IMR-90 (cell line): ENCODE results near the gene CCN6. TPM values are rescaled to one million over a fixed set of nuclear protein-coding genes. Genes with fewer than 3 reads are reported as not detected.

Experiments
- ATAC-seq: fragments of 200-7000 bp; cut with Tn5 transposase; 2 replicates; pipeline ENCODE4 v1.9.1; 2020; ENCODE audit warnings: low read depth, mild to moderate bottlenecking, moderate library complexity
- BruUV-seq: library from RNA; stranded (reverse); fragments of 400-500 nt; replicated peaks from 2 replicates; lab custom pipeline; 2021; lab: Mats Ljungman, UMichigan
- CTCF ChIA-PET: fragments of 300-600 bp; formaldehyde crosslinking; extraction: SDS; loops from one replicate; lab custom pipeline; 2021; ENCODE audit warnings: antibody characterized with exemption; lab: Yijun Ruan, JAX
- POLR2A ChIA-PET: fragments of 300-600 bp; sonication (Branson Sonifier 250); formaldehyde crosslinking; loops from one replicate; lab custom pipeline; 2022; ENCODE audit warnings: antibody characterized with exemption; ENCODE audit not compliant: unreplicated experiment; lab: Charles Lee
- DNase-seq: peaks from one replicate; pipeline ENCODE4 v3.0.0; 2013
- H2AFZ ChIP-seq: replicated peaks from 2 replicates; pipeline ENCODE3; 2013; ENCODE audit warnings: low read length, mild to moderate bottlenecking; ENCODE audit not compliant: poor library complexity
- H2AK5ac ChIP-seq: 2 replicates; pipeline ENCODE4 v1.6.1; 2013; ENCODE audit warnings: low read depth, low read length, inconsistent platforms
- H2AK9ac ChIP-seq: replicated peaks from 2 replicates; pipeline ENCODE3; 2013; ENCODE audit warnings: mild to moderate bottlenecking, low read depth, low read length, moderate library complexity; ENCODE audit not compliant: poor library complexity
- H2BK120ac ChIP-seq: 2 replicates; pipeline ENCODE4 v1.6.1; 2013; ENCODE audit warnings: low read depth, low read length, inconsistent platforms
- H2BK15ac ChIP-seq: 3 replicates; pipeline ENCODE4 v1.6.1; 2013; ENCODE audit warnings: low read depth, low read length, inconsistent platforms
- H2BK20ac ChIP-seq: 2 replicates; pipeline ENCODE4 v1.6.1; 2013; ENCODE audit warnings: low read depth, mild to moderate bottlenecking, inconsistent platforms, low read length, moderate library complexity
- H2BK5ac ChIP-seq: 2 replicates; pipeline ENCODE4 v1.6.1; 2013; ENCODE audit warnings: mild to moderate bottlenecking, low read depth, low read length, inconsistent platforms; ENCODE audit not compliant: poor library complexity, severe bottlenecking
- H3K14ac ChIP-seq: replicated peaks from 2 replicates; pipeline ENCODE4 v1.6.1; 2013; ENCODE audit warnings: low read depth, low read length, inconsistent platforms
- H3K18ac ChIP-seq: 2 replicates; pipeline ENCODE4 v1.6.1; 2013; ENCODE audit warnings: low read depth, low read length, control low read depth
- H3K23ac ChIP-seq: 2 replicates; pipeline ENCODE4 v1.6.1; 2013; ENCODE audit warnings: low read depth, low read length, inconsistent platforms
- H3K27ac ChIP-seq: 2 replicates; pipeline ENCODE4 v1.5.1; 2013; ENCODE audit warnings: mild to moderate bottlenecking, control low read depth, low read length; ENCODE audit not compliant: insufficient read depth
- H3K27me3 ChIP-seq: 2 replicates; pipeline ENCODE4 v1.6.1; 2013; ENCODE audit warnings: low read length; ENCODE audit not compliant: control insufficient read depth, insufficient read depth
- H3K36me3 ChIP-seq: 2 replicates; pipeline ENCODE4 v1.6.1; 2013; ENCODE audit warnings: low read length, mixed read lengths; ENCODE audit not compliant: control insufficient read depth, insufficient read depth
- H3K4ac ChIP-seq: 2 replicates; pipeline ENCODE4 v1.6.1; 2013; ENCODE audit warnings: low read depth, low read length, inconsistent platforms
- H3K4me1 ChIP-seq: 2 replicates; pipeline ENCODE4 v1.6.1; 2013; ENCODE audit warnings: low read length, mixed read lengths; ENCODE audit not compliant: control insufficient read depth, insufficient read depth
- H3K4me2 ChIP-seq: 2 replicates; pipeline ENCODE4 v1.6.1; 2013; ENCODE audit warnings: low read depth, mild to moderate bottlenecking, control low read depth, low read length, moderate library complexity
- H3K4me3 ChIP-seq: 2 replicates; pipeline ENCODE4 v1.5.1; 2013; ENCODE audit warnings: low read depth, mild to moderate bottlenecking, control low read depth, low read length, moderate library complexity; ENCODE audit not compliant: insufficient read depth
- H3K56ac ChIP-seq: 2 replicates; pipeline ENCODE4 v1.6.1; 2013; ENCODE audit warnings: low read length, inconsistent platforms; ENCODE audit not compliant: insufficient read depth; ENCODE audit errors: extremely low read depth
- H3K79me1 ChIP-seq, 2 experiments: 2 replicates each; pipeline ENCODE4 v1.6.1; 2013; ENCODE audit warnings: low read length in 2 of 2, inconsistent platforms in 1 of 2, low read depth in 1 of 2
- H3K9ac ChIP-seq: 2 replicates; pipeline ENCODE4 v1.6.1; 2013; ENCODE audit warnings: low read depth, low read length, control low read depth
- H3K9me1 ChIP-seq: 2 replicates; pipeline ENCODE4 v1.6.1; 2013; ENCODE audit warnings: low read length, inconsistent platforms; ENCODE audit not compliant: insufficient read depth
- H3K9me3 ChIP-seq: 2 replicates; pipeline ENCODE4 v1.6.1; 2013; ENCODE audit warnings: low read length; ENCODE audit not compliant: control insufficient read depth, insufficient read depth
- H4K20me1 ChIP-seq: 2 replicates; pipeline ENCODE4 v1.6.1; 2013; ENCODE audit warnings: low read length, inconsistent platforms; ENCODE audit not compliant: insufficient read depth
- H4K5ac ChIP-seq: 2 replicates; pipeline ENCODE4 v1.6.1; 2013; ENCODE audit warnings: mild to moderate bottlenecking, low read depth, low read length, control low read depth
- H4K8ac ChIP-seq, 2 experiments: 2 replicates each; pipeline ENCODE4 v1.6.1; 2013; ENCODE audit warnings: low read depth in 2 of 2, low read length in 2 of 2, control low read depth in 1 of 2, inconsistent platforms in 1 of 2
- H4K91ac ChIP-seq: 2 replicates; pipeline ENCODE4 v1.6.1; 2013; ENCODE audit warnings: low read depth, low read length, inconsistent platforms; ENCODE audit not compliant: insufficient read depth
- BHLHE40 ChIP-seq: fragments of 150-350 bp; IDR thresholded peaks from 2 replicates; pipeline ENCODE4 v1.6.1; 2016; ENCODE audit warnings: mild to moderate bottlenecking, low read depth, low read length
- CEBPB ChIP-seq: IDR thresholded peaks from 2 replicates; pipeline ENCODE4 v1.6.1; 2012; ENCODE audit warnings: low read depth, low read length, improper control_type of control experiment
- CHD1 ChIP-seq: IDR thresholded peaks from 2 replicates; pipeline ENCODE4 v1.6.1; 2012; ENCODE audit warnings: low read depth, low read length, improper control_type of control experiment
- CTCF ChIP-seq: conservative IDR thresholded peaks from 2 replicates; pipeline ENCODE4 v1.5.1; 2012; ENCODE audit warnings: mild to moderate bottlenecking, low read depth, low read length, improper control_type of control experiment
- ELK1 ChIP-seq: fragments of 150-350 bp; IDR thresholded peaks from 2 replicates; pipeline ENCODE4 v1.6.1; 2016; ENCODE audit warnings: low read depth, mild to moderate bottlenecking, low read length, moderate library complexity, borderline replicate concordance
- FOS ChIP-seq: fragments of 150-350 bp; IDR thresholded peaks from 2 replicates; pipeline ENCODE4 v1.6.1; 2016; ENCODE audit warnings: low read depth, low read length
- MAFK ChIP-seq: IDR thresholded peaks from 2 replicates; pipeline ENCODE4 v1.6.1; 2012; ENCODE audit warnings: low read depth, low read length, improper control_type of control experiment
- MAZ ChIP-seq: IDR thresholded peaks from 2 replicates; pipeline ENCODE4 v1.6.1; 2012; ENCODE audit warnings: low read depth, mild to moderate bottlenecking, low read length, improper control_type of control experiment, moderate library complexity, borderline replicate concordance
- MXI1 ChIP-seq: IDR thresholded peaks from 2 replicates; pipeline ENCODE4 v1.6.1; 2012; ENCODE audit warnings: low read depth, mild to moderate bottlenecking, low read length, moderate library complexity, borderline replicate concordance
- NFE2L2 ChIP-seq: fragments of 150-350 bp; IDR thresholded peaks from 2 replicates; pipeline ENCODE4 v1.6.1; 2016; ENCODE audit warnings: low read depth, mild to moderate bottlenecking, low read length
- POLR2A ChIP-seq: IDR thresholded peaks from 2 replicates; pipeline ENCODE4 v1.6.1; 2012; ENCODE audit warnings: mild to moderate bottlenecking, low read depth, low read length
- RAD21 ChIP-seq: IDR thresholded peaks from 2 replicates; pipeline ENCODE4 v1.6.1; 2012; ENCODE audit warnings: low read length, improper control_type of control experiment
- RCOR1 ChIP-seq: IDR thresholded peaks from 2 replicates; pipeline ENCODE4 v1.6.1; 2012; ENCODE audit warnings: mild to moderate bottlenecking, low read length, improper control_type of control experiment; ENCODE audit not compliant: insufficient replicate concordance
- RFX5 ChIP-seq: IDR thresholded peaks from 2 replicates; pipeline ENCODE4 v1.8.0; 2012; ENCODE audit warnings: low read depth, mild to moderate bottlenecking, low read length, moderate library complexity
- SMC3 ChIP-seq: fragments of 150-350 bp; IDR thresholded peaks from 2 replicates; pipeline ENCODE4 v1.6.1; 2016; ENCODE audit warnings: low read depth, mild to moderate bottlenecking, antibody characterized with exemption, low read length, moderate library complexity
- WGBS, 2 experiments: methylation state at CpG; one replicate each; pipeline versions ENCODE4 v1.1.5 to v1.1.7; 2013; ENCODE audit warnings: missing lambda C conversion rate in 2 of 2; ENCODE audit not compliant: insufficient read length in 1 of 2; ENCODE audit errors: extremely low coverage in 2 of 2; 5-methylcytosine and 5-hydroxymethylcytosine counted together
- dilution Hi-C: fragments of 300-500 bp; cut with HindIII; formaldehyde crosslinking; loops from one replicate; pipeline ENCODE4 v1.14.3; 2018; ENCODE audit warnings: low sequenced_read_pairs; ENCODE audit not compliant: unreplicated experiment
- in situ Hi-C: fragments of 300-500 bp; cut with MboI; formaldehyde crosslinking; loops from 3 replicates; pipeline ENCODE4 v1.14.3; 2019; ENCODE audit warnings: low sequenced_read_pairs, inconsistent platforms, mixed read lengths
- intact Hi-C: fragments of 100-400 bp; cut with micrococcal nuclease; formaldehyde crosslinking; loops from 2 replicates; pipeline ENCODE4 v1.10.0; 2022
- polyA plus RNA-seq, 3 experiments: library from polyadenylated mRNA; depleted of rRNA; stranded (reverse); fragments of >200 nt; gene quantifications; 2 replicates each; pipeline ENCODE4 v1.2.3, GENCODE V29; 2012; ENCODE audit warnings: low replicate concordance in 1 of 3
- total RNA-seq: library from RNA; depleted of rRNA; stranded (reverse); fragments of >200 nt; gene quantifications from 2 replicates; pipeline ENCODE4 v1.2.3, GENCODE V29; 2012
- TF ChIP-seq, protein P1 (sequence below): fragments of 150-350 bp; IDR thresholded peaks from 2 replicates; pipeline ENCODE4 v1.6.1; 2017; ENCODE audit warnings: mild to moderate bottlenecking, antibody characterized with exemption, low read length, low read depth

Gene CCN6
- total and polyA plus RNA-seq, 2 of the 4 experiments (the other 2 are of a cell fraction): not detected

DNA sequence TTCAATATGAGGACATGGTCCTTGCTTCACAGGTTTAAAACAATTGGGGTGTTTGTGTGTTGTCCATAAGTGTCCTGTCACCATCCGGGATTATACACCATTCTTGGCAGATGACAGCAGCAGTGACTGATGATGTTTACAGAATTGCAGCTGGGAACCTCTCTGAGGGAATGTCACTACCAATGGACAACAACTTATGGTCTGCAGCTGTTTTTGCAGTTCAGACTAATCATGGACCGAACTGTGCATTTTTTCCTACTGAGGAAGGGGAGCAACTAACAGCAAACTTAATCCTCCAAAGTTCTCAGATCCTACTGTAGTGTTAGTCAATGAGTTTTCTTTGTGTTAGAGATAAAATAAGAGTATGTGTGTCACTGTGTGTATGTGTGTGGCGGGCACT, 59.5 kb downstream of the CCN6 start:
- TF ChIP-seq, protein P1, sequence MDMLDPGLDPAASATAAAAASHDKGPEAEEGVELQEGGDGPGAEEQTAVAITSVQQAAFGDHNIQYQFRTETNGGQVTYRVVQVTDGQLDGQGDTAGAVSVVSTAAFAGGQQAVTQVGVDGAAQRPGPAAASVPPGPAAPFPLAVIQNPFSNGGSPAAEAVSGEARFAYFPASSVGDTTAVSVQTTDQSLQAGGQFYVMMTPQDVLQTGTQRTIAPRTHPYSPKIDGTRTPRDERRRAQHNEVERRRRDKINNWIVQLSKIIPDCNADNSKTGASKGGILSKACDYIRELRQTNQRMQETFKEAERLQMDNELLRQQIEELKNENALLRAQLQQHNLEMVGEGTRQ: no peak
- no peak for TF ChIP-seq ELK1
- TF ChIP-seq MAZ: no peak
- no peak for TF ChIP-seq SMC3
- no peak for TF ChIP-seq MAFK
- TF ChIP-seq MXI1: no peak
- no peak for TF ChIP-seq RFX5
- no peak for TF ChIP-seq RAD21
- no peak for TF ChIP-seq CHD1
- no peak for TF ChIP-seq BHLHE40
- TF ChIP-seq CEBPB: no peak
- TF ChIP-seq POLR2A: no peak
- TF ChIP-seq CTCF: no peak
- no peak for TF ChIP-seq NFE2L2
- no peak for TF ChIP-seq RCOR1
- no peak for TF ChIP-seq FOS

More for the DNA sequence above, 59.5 kb downstream of the CCN6 start:
- in situ Hi-C loops (no loop called here), intact Hi-C loops (loop anchor here (5.0 kb wide), 1 partner anchor 34 kb away; no protein-coding TSS in a partner anchor), dilution Hi-C loops (no loop called here)
- no peak overlapping the region for H3K4ac ChIP-seq
- H2BK20ac ChIP-seq: no peak overlapping the region
- H3K14ac ChIP-seq: no peak overlapping the region
- H2BK5ac ChIP-seq: no peak overlapping the region
- H4K20me1 ChIP-seq: no peaks in the 10 kb centered on the region
- H2AFZ ChIP-seq: no peak overlapping the region
- peak; percentile 46; the same call in 1 of the 2 replicates for ATAC-seq
- peak; percentile 20 for DNase-seq
- WGBS, 2 experiments: 17% methylated on average over 1 of the region's 3 CpGs; no CpG with 5 or more reads in 1 of the 2 experiments
- H2BK120ac ChIP-seq: no peak overlapping the region
- H3K9me1 ChIP-seq: peaks cover 7% of the 10 kb centered on the region
- H3K9me3 ChIP-seq: no peaks in the 10 kb centered on the region
- H3K56ac ChIP-seq: no peak overlapping the region
- no peak overlapping the region for H4K8ac ChIP-seq
- no peak overlapping the region for H4K5ac ChIP-seq
- H3K9ac ChIP-seq: no peak overlapping the region
- H3K36me3 ChIP-seq: peaks cover 57% of the 10 kb centered on the region
- no peak overlapping the region for H3K23ac ChIP-seq
- peaks cover 4% of the 10 kb centered on the region for H3K4me1 ChIP-seq
- no peak overlapping the region for H3K4me2 ChIP-seq
- H4K91ac ChIP-seq: no peak overlapping the region
- ChIA-PET CTCF (no interaction called here), POLR2A (no interaction called here)
- H3K18ac ChIP-seq: no peak overlapping the region
- no peaks in the 10 kb centered on the region for H3K27me3 ChIP-seq
- BruUV-seq: no TSS peak
- H2AK5ac ChIP-seq: no peak overlapping the region
- H3K27ac ChIP-seq: no peak overlapping the region
- no peak overlapping the region for H2BK15ac ChIP-seq
- H3K4me3 ChIP-seq: no peak overlapping the region
- H2AK9ac ChIP-seq: no peak overlapping the region
- no peaks in the 10 kb centered on the region for H3K79me1 ChIP-seq
